ENCODE measurements around the gene MAD2L1. TPM values are rescaled to one million over a fixed set of nuclear protein-coding genes. Genes with fewer than 3 reads are reported as not detected.
"Not testable (repeated sequence)": the region's sequence is repeated elsewhere in the genome, so short reads cannot be mapped to it uniquely, and the experiment has no call there.

MAD2L1 gene
- total RNA-seq, 1 donor from 2014 or later = 0.90 TPM

DNA sequence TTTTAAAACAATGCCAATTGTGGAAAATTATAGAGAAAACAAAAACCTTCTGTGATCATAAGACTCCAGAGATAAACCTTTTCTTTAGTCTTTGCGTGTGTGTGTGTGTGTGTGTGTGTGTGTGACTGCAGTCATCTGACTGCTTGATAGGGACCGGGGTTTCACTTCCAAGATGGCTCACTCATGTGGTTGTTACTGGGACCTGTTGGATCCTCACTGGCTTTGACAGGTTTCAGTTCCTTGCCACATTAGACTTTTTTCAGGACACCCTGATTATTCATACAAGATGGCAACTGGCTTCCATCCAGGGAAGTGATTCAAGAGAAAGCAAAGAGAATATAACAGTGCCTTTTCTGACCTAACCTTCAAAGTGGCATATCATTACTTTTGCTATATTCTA is 21.9 kb upstream of the MAD2L1 start:
- H3K36me3 ChIP-seq = no peaks in the 10 kb centered on the region
- H3K27ac ChIP-seq = no peak overlapping the region
- TF ChIP-seq, protein P1, sequence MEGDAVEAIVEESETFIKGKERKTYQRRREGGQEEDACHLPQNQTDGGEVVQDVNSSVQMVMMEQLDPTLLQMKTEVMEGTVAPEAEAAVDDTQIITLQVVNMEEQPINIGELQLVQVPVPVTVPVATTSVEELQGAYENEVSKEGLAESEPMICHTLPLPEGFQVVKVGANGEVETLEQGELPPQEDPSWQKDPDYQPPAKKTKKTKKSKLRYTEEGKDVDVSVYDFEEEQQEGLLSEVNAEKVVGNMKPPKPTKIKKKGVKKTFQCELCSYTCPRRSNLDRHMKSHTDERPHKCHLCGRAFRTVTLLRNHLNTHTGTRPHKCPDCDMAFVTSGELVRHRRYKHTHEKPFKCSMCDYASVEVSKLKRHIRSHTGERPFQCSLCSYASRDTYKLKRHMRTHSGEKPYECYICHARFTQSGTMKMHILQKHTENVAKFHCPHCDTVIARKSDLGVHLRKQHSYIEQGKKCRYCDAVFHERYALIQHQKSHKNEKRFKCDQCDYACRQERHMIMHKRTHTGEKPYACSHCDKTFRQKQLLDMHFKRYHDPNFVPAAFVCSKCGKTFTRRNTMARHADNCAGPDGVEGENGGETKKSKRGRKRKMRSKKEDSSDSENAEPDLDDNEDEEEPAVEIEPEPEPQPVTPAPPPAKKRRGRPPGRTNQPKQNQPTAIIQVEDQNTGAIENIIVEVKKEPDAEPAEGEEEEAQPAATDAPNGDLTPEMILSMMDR (IDR thresholded peaks at IDR 0.05) = no peak
- H3K4me1 ChIP-seq = no peaks in the 10 kb centered on the region
- ATAC-seq = no peak
- no peaks in the 10 kb centered on the region for H3K27me3 ChIP-seq
- no peak for DNase-seq
- intact Hi-C loops (cut with DNase I) = no loop called here
- H3K4me3 ChIP-seq = no peak overlapping the region
- no peaks in the 10 kb centered on the region for H3K9me3 ChIP-seq

DNA sequence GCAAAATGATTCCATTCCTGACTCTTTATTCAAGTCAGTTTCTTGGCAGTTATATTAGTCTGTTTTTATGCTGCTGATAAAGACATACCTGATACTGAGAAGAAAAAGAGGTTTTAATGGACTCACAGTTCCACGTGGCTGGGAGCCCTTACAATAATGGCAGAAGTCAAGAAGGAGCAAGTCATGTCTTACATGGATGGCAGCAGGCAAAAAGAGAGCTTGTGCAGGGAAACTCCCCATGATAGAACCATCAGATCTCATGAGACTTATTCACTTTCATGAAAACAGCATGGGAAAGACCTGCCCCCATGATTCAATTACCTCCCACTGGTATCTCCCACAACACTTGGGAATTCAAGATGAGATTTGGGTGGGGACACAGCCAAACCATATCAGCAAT is 21.4 kb upstream of the MAD2L1 start:
- H3K4me3 ChIP-seq; DNase-seq; H3K9me3 ChIP-seq; ATAC-seq; H3K27me3 ChIP-seq; H3K36me3 ChIP-seq; intact Hi-C loops (cut with DNase I); H3K4me1 ChIP-seq; H3K27ac ChIP-seq: not testable (repeated sequence)

DNA sequence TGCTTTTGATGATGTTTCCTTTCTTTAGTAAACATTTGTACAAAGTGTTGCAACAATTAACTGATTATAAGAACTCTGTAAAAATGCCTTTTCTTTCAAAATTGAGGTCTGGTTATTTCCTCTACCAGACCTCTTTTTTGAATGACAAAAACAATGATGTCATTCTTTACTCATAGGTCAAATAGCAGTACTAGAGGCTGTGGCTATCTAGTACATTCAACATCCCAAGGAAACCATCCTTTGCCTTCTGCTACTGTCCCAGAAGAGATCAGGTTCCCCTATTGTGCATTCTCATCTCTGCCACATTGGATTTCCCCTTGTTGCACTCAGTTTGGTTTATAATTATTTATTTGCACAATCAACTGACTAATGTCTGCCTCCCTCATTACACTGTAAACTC is 19.1 kb upstream of the MAD2L1 start:
- Histone ChIP-seq H3K9me3 (no peaks in the 10 kb centered on the region), H3K4me1 (no peaks in the 10 kb centered on the region), H3K27me3 (no peaks in the 10 kb centered on the region), H3K27ac (no peak overlapping the region), H3K4me3 (no peak overlapping the region), H3K36me3 (no peaks in the 10 kb centered on the region)
- no peak for ATAC-seq
- TF ChIP-seq, protein P1 (IDR thresholded peaks at IDR 0.05) = no peak
- DNase-seq = no peak
- intact Hi-C loops (cut with DNase I) = no loop called here

DNA sequence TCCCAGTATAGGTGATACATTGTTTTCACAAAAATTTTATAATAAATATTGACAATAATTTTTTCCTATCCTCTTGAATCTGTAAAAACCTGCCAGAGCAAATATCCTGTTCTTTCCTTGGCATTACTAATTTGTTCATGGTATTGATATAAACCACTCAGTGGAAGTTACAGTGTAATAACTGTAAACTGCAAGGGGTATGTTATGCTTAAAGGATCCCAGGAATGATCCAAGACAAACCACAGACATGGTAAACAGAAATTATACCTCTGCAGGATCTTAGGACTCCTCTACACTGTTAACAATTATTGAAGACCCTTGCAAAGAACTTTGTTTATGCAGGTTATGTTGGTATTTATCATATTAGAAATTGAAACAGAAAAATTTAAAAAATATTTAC is 17.7 kb upstream of the MAD2L1 start:
- no peaks in the 10 kb centered on the region for H3K27me3 ChIP-seq
- no peaks in the 10 kb centered on the region for H3K4me1 ChIP-seq
- no peak overlapping the region for H3K27ac ChIP-seq
- no peaks in the 10 kb centered on the region for H3K9me3 ChIP-seq
- no peak overlapping the region for H3K4me3 ChIP-seq
- intact Hi-C loops (cut with DNase I) = no loop called here
- no peaks in the 10 kb centered on the region for H3K36me3 ChIP-seq
- TF ChIP-seq, protein P1 (IDR thresholded peaks at IDR 0.05) = no peak
- ATAC-seq = no peak
- DNase-seq = no peak

DNA sequence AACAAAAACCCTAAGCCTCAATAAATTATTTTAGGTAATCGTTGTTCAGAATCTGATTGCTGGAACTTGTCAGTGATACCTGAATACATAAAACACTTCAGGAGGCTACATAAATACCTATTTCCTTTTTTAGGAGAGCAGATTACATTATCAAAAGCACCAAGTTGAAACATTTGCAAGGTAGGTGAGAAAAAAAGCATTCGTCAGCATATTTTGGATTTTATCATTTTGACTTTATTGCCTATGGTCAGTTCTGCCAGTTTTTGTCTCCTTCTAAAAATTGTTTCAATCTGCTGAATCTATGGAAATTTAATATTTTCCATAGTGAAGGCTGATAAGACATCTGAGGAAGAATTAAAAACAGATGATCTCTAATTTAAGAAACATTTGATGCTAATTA is 16.5 kb upstream of the MAD2L1 start:
- H3K9me3 ChIP-seq = no peaks in the 10 kb centered on the region
- no peaks in the 10 kb centered on the region for H3K4me1 ChIP-seq
- no peaks in the 10 kb centered on the region for H3K36me3 ChIP-seq
- H3K4me3 ChIP-seq = no peak overlapping the region
- DNase-seq (no peak), ATAC-seq (no peak)
- TF ChIP-seq, protein P1 (IDR thresholded peaks at IDR 0.05) = no peak
- H3K27ac ChIP-seq = no peak overlapping the region
- H3K27me3 ChIP-seq = no peaks in the 10 kb centered on the region
- intact Hi-C loops (cut with DNase I) = no loop called here

DNA sequence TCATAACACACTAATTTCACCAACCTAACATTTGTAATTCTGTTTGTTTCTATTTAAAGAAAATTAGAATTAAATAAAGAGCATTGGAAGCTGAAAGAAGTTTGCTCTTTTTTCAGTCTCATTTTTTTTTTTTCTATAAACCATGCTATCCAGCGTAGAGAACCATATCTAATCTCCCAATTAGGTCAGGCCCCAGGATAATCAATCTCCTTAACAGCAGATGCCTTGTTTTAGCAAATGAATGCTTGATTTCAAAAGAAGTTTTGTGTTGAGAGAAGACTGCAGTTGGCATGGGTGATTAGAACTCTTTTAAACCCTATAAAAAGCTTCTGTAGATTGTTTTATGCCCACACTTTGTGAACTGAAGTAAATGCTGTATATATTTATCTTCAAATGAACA is 15.6 kb upstream of the MAD2L1 start:
- no peaks in the 10 kb centered on the region for H3K27me3 ChIP-seq

More for the DNA sequence above, 15.6 kb upstream of the MAD2L1 start:
- no peaks in the 10 kb centered on the region for H3K9me3 ChIP-seq
- H3K27ac ChIP-seq = no peak overlapping the region
- DNase-seq (no peak), ATAC-seq (no peak)
- no peaks in the 10 kb centered on the region for H3K36me3 ChIP-seq
- no peaks in the 10 kb centered on the region for H3K4me1 ChIP-seq
- H3K4me3 ChIP-seq = no peak overlapping the region
- intact Hi-C loops (cut with DNase I) = no loop called here
- TF ChIP-seq, protein P1 (IDR thresholded peaks at IDR 0.05) = no peak
